PC-3 (cell line): ENCODE results near the gene PLPPR1.

Experiments used
- CTCF ChIP-seq: fragments of 300-600 bp; sonication (generic); conservative IDR thresholded peaks from 2 replicates; pipeline ENCODE4 v1.5.1; 2017; ENCODE audit warnings: antibody characterized with exemption, low read depth, mild to moderate bottlenecking, low read length
- EZH2 ChIP-seq: fragments of 300-600 bp; sonication (generic); IDR thresholded peaks from one replicate; pipeline ENCODE4 v1.6.1; 2017; ENCODE audit warnings: antibody characterized with exemption, mild to moderate bottlenecking, low read length; ENCODE audit not compliant: unreplicated experiment
- EZH2phosphoT487 ChIP-seq: fragments of 300-600 bp; sonication (generic); IDR thresholded peaks from 2 replicates; pipeline ENCODE4 v1.6.1; 2018; ENCODE audit warnings: mild to moderate bottlenecking, antibody characterized with exemption, low read length, borderline replicate concordance

- TF ChIP-seq CTCF: no peak
- no peak for TF ChIP-seq EZH2phosphoT487
- TF ChIP-seq EZH2: no peak
Observed at GRCh38 chr9:101064206-101064605, 35.7 kb downstream of the PLPPR1 start.
